CD14-positive monocyte (primary cell): ENCODE measurements around the gene TNS4. TPM values are rescaled to one million over a fixed set of nuclear protein-coding genes. Genes with fewer than 3 reads are reported as not detected.

Experiments
- DNase-seq, 3 donors: peaks; one replicate each; pipeline ENCODE4 v3.0.0-alpha.2; 2011 to 2022
- H2AFZ ChIP-seq: 2 replicates; pipeline ENCODE4 v1.6.0; 2012; ENCODE audit warnings: mild to moderate bottlenecking, low read depth, low read length, inconsistent platforms; ENCODE audit not compliant: insufficient read depth, poor library complexity, severe bottlenecking
- H3K27ac ChIP-seq, 2 donors: 1 replicate in 1 of 2; 2 replicates in 1 of 2; pipeline ENCODE4 v1.5.1; 2012 to 2013; ENCODE audit warnings: low read length in 2 of 2, control low read depth in 1 of 2, inconsistent platforms in 1 of 2, low read depth in 1 of 2, mild to moderate bottlenecking in 1 of 2
- H3K27me3 ChIP-seq, 2 donors: one replicate each; pipeline versions ENCODE4 v1.6.0 to v1.6.1; 2011 to 2013; ENCODE audit warnings: low read length in 2 of 2; ENCODE audit not compliant: control insufficient read depth in 2 of 2, insufficient read depth in 2 of 2
- H3K36me3 ChIP-seq, 2 donors: replicated peaks in 1 of 2; 1 replicate in 1 of 2; 2 replicates in 1 of 2; pipeline versions ENCODE4 v1.5.1 to v1.6.1; 2012 to 2013; ENCODE audit warnings: low read length in 2 of 2, control low read depth in 1 of 2, inconsistent platforms in 1 of 2, mild to moderate bottlenecking in 1 of 2; ENCODE audit not compliant: insufficient read depth in 2 of 2, control insufficient read depth in 1 of 2
- H3K4me1 ChIP-seq, 2 donors: 1 replicate in 1 of 2; 2 replicates in 1 of 2; pipeline versions ENCODE4 v1.5.1 to v1.6.1; 2012 to 2013; ENCODE audit warnings: low read length in 2 of 2, control low read depth in 1 of 2, inconsistent platforms in 1 of 2, mild to moderate bottlenecking in 1 of 2, moderate library complexity in 1 of 2; ENCODE audit not compliant: insufficient read depth in 2 of 2, control insufficient read depth in 1 of 2
- H3K4me2 ChIP-seq: replicated peaks from 2 replicates; pipeline ENCODE3; 2012; ENCODE audit warnings: low read length, moderate library complexity, mild to moderate bottlenecking; ENCODE audit not compliant: poor library complexity, severe bottlenecking; ENCODE audit errors: extremely low read depth
- H3K4me3 ChIP-seq, 3 experiments: fragments of 200-600 bp in 1 of 3; sonication (generic) in 1 of 3; replicated peaks in 1 of 3; 1 replicate in 2 of 3; 2 replicates in 1 of 3; pipeline ENCODE4 v1.5.1; 2011 to 2013; ENCODE audit warnings: low read length in 3 of 3, mild to moderate bottlenecking in 3 of 3, control low read depth in 2 of 3, low read depth in 2 of 3, inconsistent platforms in 1 of 3, moderate library complexity in 1 of 3
- H3K79me2 ChIP-seq: 2 replicates; pipeline ENCODE4 v1.6.0; 2012; ENCODE audit warnings: mild to moderate bottlenecking, control low read depth, inconsistent platforms, low read length, moderate library complexity; ENCODE audit not compliant: insufficient read depth
- H3K9ac ChIP-seq: 2 replicates; pipeline ENCODE4 v1.6.0; 2017; ENCODE audit warnings: low read length, mild to moderate bottlenecking; ENCODE audit not compliant: insufficient read depth, poor library complexity, severe bottlenecking
- H3K9me3 ChIP-seq, 2 donors: replicated peaks in 1 of 2; 1 replicate in 1 of 2; 2 replicates in 1 of 2; pipeline versions ENCODE4 v1.5.1 to v1.6.1; 2012 to 2013; ENCODE audit warnings: low read length in 2 of 2, control low read depth in 1 of 2; ENCODE audit not compliant: control insufficient read depth in 1 of 2, insufficient read depth in 1 of 2
- H4K20me1 ChIP-seq: 2 replicates; pipeline ENCODE4 v1.6.0; 2012; ENCODE audit warnings: mild to moderate bottlenecking, low read length, control low read depth, moderate library complexity; ENCODE audit not compliant: insufficient read depth
- H3K27ac Mint-ChIP-seq, 7 donors: one replicate each; pipeline ENCODE4 v1.8.0; 2020; ENCODE audit warnings: mild to moderate bottlenecking in 7 of 7, mixed read lengths in 7 of 7, moderate library complexity in 6 of 7, inconsistent platforms in 2 of 7
- H3K27me3 Mint-ChIP-seq, 3 donors: one replicate each; pipeline ENCODE4 v1.8.0; 2021 to 2022; ENCODE audit warnings: low read depth in 3 of 3, mild to moderate bottlenecking in 3 of 3, mixed read lengths in 3 of 3, moderate library complexity in 3 of 3, inconsistent platforms in 1 of 3
- H3K36me3 Mint-ChIP-seq, 2 donors: one replicate each; pipeline ENCODE4 v1.8.0; 2020; ENCODE audit warnings: mixed read lengths in 2 of 2, inconsistent platforms in 1 of 2, mild to moderate bottlenecking in 1 of 2
- H3K4me1 Mint-ChIP-seq: one replicate; pipeline ENCODE4 v1.8.0; 2020; ENCODE audit warnings: mild to moderate bottlenecking, mixed read lengths
- H3K4me3 Mint-ChIP-seq, 2 donors: one replicate each; pipeline ENCODE4 v1.8.0; 2020; ENCODE audit warnings: mild to moderate bottlenecking in 2 of 2, mixed read lengths in 2 of 2, moderate library complexity in 1 of 2
- H3K9me3 Mint-ChIP-seq, 7 donors: one replicate each; pipeline ENCODE4 v1.8.0; 2020 to 2022; ENCODE audit warnings: mixed read lengths in 7 of 7, mild to moderate bottlenecking in 6 of 7, moderate library complexity in 6 of 7, inconsistent platforms in 2 of 7
- WGBS: methylation state at CpG from one replicate; pipeline ENCODE4 v1.1.5; 2013; ENCODE audit warnings: missing lambda C conversion rate; ENCODE audit not compliant: insufficient coverage; 5-methylcytosine and 5-hydroxymethylcytosine counted together
- intact Hi-C, 2 donors: fragments of 100-400 bp; cut with micrococcal nuclease; formaldehyde crosslinking; loops; one replicate each; pipeline versions ENCODE4 v1.15.0 to v1.15.1; 2023
- polyA plus RNA-seq, 3 donors: library from polyadenylated mRNA; depleted of rRNA in 1 of 3; unstranded in 2 of 3; stranded (reverse) in 1 of 3; fragments of 300-500 nt in 2 of 3; fragments of >200 nt in 1 of 3; fragmentation: Illumina TruSeq in 2 of 3; gene quantifications; 1 replicate in 2 of 3; 2 replicates in 1 of 3; pipeline ENCODE4 v1.2.3, GENCODE V29; 2012 to 2021
- TF ChIP-seq, protein P1 (sequence below): fragments of 200-600 bp; IDR thresholded peaks from one replicate; pipeline ENCODE4 v1.8.0; 2022; ENCODE audit warnings: antibody characterized with exemption, mild to moderate bottlenecking

The TNS4 gene
- polyA plus RNA-seq, 3 donors: not detected

DNA sequence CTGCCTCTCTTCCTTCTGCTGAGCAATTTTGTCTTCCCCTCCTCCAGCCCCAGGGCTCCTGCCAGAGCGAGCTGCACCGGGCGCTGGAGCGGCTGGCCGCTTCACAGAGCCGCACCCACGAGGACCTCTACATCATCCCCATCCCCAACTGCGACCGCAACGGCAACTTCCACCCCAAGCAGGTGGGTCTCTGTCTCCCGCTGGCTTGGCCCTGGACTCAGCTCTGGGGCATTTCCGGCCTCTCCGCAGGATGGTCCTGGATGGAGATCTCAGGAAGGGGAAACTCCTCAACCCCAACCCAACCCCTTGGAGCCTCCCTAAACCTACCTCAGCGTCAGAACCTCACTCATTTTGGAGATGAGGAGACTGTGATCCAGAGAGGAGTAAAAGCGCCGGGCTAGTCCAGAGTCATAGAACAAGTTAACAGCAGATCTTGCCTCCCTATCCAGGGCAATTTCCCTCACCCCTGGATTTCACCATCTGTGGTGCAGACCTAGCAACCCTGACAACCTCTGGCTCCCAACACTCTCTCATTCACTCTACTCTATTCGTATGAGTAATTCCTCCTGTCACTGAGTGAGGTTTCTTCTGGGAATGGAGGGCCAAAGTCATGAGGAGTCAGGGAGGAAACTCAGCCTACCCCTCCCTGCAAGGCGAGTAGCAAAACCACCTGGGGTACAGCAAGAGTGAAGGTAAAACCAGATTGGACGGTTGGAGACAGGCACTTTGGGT lies 47.4 kb downstream of the TNS4 start:
- Histone ChIP-seq H3K9me3 (no peaks in the 10 kb centered on the region), H3K79me2 (no peaks in the 10 kb centered on the region), H3K36me3 (no peaks in the 10 kb centered on the region), H3K27me3 (peaks cover 0 to 3% of the 10 kb centered on the region in 2 donors), H3K9ac (no peak overlapping the region), H4K20me1 (no peaks in the 10 kb centered on the region), H3K4me2 (no peak overlapping the region), H3K4me3 (no peak overlapping the region), H2AFZ (no peak overlapping the region), H3K27ac (no peak overlapping the region), H3K4me1 (no peaks in the 10 kb centered on the region)
- Mint-ChIP-seq H3K36me3 (no peaks in the 10 kb centered on the region), H3K4me1 (no peaks in the 10 kb centered on the region), H3K9me3 (no peaks in the 10 kb centered on the region), H3K27ac (no peak overlapping the region), H3K4me3 (no peak overlapping the region), H3K27me3 (peaks cover 12 to 28% (median 19%) of the 10 kb centered on the region in 3 donors)
- 92% methylated on average over 12 of the region's 19 CpGs for WGBS
- TF ChIP-seq, protein P1, sequence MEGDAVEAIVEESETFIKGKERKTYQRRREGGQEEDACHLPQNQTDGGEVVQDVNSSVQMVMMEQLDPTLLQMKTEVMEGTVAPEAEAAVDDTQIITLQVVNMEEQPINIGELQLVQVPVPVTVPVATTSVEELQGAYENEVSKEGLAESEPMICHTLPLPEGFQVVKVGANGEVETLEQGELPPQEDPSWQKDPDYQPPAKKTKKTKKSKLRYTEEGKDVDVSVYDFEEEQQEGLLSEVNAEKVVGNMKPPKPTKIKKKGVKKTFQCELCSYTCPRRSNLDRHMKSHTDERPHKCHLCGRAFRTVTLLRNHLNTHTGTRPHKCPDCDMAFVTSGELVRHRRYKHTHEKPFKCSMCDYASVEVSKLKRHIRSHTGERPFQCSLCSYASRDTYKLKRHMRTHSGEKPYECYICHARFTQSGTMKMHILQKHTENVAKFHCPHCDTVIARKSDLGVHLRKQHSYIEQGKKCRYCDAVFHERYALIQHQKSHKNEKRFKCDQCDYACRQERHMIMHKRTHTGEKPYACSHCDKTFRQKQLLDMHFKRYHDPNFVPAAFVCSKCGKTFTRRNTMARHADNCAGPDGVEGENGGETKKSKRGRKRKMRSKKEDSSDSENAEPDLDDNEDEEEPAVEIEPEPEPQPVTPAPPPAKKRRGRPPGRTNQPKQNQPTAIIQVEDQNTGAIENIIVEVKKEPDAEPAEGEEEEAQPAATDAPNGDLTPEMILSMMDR: no peak
- intact Hi-C loops: no loop called here
- no peak for DNase-seq

DNA sequence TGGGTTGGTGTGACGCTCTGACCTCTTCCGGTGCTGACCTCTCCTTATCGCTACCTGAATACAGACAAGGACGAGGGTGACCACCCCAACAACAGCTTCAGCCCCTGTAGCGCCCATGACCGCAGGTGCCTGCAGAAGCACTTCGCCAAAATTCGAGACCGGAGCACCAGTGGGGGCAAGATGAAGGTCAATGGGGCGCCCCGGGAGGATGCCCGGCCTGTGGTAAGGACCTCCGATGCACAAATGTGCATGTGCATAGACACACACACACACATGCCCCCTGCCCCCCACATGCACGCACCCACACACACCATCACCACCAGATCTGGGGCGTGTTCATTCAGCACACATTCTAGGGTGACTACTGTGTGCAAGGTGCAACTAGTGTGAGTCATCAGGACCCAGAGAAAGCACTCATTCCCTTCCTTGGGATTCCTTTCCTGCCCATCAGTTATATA lies 48.5 kb downstream of the TNS4 start:
- peaks cover 0 to 10% of the 10 kb centered on the region in 2 donors for H3K27me3 ChIP-seq
- H3K9me3 Mint-ChIP-seq: no peaks in the 10 kb centered on the region
- TF ChIP-seq, protein P1: no peak
- no peak overlapping the region for H3K9ac ChIP-seq
- H3K27ac ChIP-seq: no peak overlapping the region
- no peaks in the 10 kb centered on the region for H4K20me1 ChIP-seq
- H3K9me3 ChIP-seq: no peaks in the 10 kb centered on the region
- intact Hi-C loops: no loop called here
- H3K27me3 Mint-ChIP-seq: peaks cover 18 to 34% (median 19%) of the 10 kb centered on the region in 3 donors
- no peaks in the 10 kb centered on the region for H3K79me2 ChIP-seq
- H3K4me3 Mint-ChIP-seq: no peak overlapping the region
- peaks cover 6 to 9% of the 10 kb centered on the region in 2 donors for H3K4me1 ChIP-seq
- H3K4me1 Mint-ChIP-seq: peaks cover 8% of the 10 kb centered on the region
- no peak for DNase-seq
- H2AFZ ChIP-seq: no peak overlapping the region
- no peaks in the 10 kb centered on the region for H3K36me3 ChIP-seq
- 100% methylated on average over 10 of the region's 15 CpGs for WGBS
- peak overlapping the region in 1 of 7 donors; percentile 15 for H3K27ac Mint-ChIP-seq
- no peak overlapping the region for H3K4me2 ChIP-seq
- H3K4me3 ChIP-seq: no peak overlapping the region
- no peaks in the 10 kb centered on the region for H3K36me3 Mint-ChIP-seq
